GM23338 (cell line): Measurements from ENCODE around the gene LYRM2. TPM values are rescaled to one million over a fixed set of nuclear protein-coding genes. Genes with fewer than 3 reads are reported as not detected.

Experiments used
- ATAC-seq: fragments of 200-7000 bp; cut with Tn5 transposase; 3 replicates; pipeline ENCODE4 v1.9.1; 2020
- DNase-seq: peaks from one replicate; pipeline ENCODE4 v3.0.0-alpha.2; 2015; ENCODE audit warnings: low spot score
- H2AFZ ChIP-seq: fragments of 200-600 bp; sonication (generic); 2 replicates; pipeline ENCODE4 v1.8.0; 2016; ENCODE audit warnings: antibody characterized with exemption, mild to moderate bottlenecking, moderate library complexity
- H3F3A ChIP-seq: fragments of 200-600 bp; sonication (generic); replicated peaks from 2 replicates; pipeline ENCODE4 v1.8.0; 2017; ENCODE audit warnings: antibody characterized with exemption, mixed run types, low read depth
- H3K27ac ChIP-seq: fragments of 200-600 bp; sonication (generic); 2 replicates; pipeline ENCODE4 v1.6.1; 2016; ENCODE audit warnings: low read depth
- H3K27me3 ChIP-seq: fragments of 200-600 bp; sonication (generic); 2 replicates; pipeline ENCODE4 v1.8.0; 2016; ENCODE audit warnings: mild to moderate bottlenecking, mixed run types, moderate library complexity; ENCODE audit not compliant: insufficient read depth
- H3K36me3 ChIP-seq: fragments of 200-600 bp; sonication (generic); 2 replicates; pipeline ENCODE4 v1.8.0; 2016; ENCODE audit warnings: mild to moderate bottlenecking; ENCODE audit not compliant: insufficient read depth
- H3K4me1 ChIP-seq: fragments of 200-600 bp; sonication (generic); 2 replicates; pipeline ENCODE4 v1.8.0; 2016; ENCODE audit warnings: mild to moderate bottlenecking, moderate library complexity; ENCODE audit not compliant: insufficient read depth
- H3K4me2 ChIP-seq: fragments of 200-600 bp; sonication (generic); 2 replicates; pipeline ENCODE4 v1.7.1; 2017; ENCODE audit warnings: mixed run types
- H3K4me3 ChIP-seq: fragments of 200-600 bp; sonication (generic); 2 replicates; pipeline ENCODE4 v1.6.1; 2016; ENCODE audit warnings: mixed run types
- H3K79me2 ChIP-seq: fragments of 200-600 bp; sonication (generic); replicated peaks from 2 replicates; pipeline ENCODE4 v1.8.0; 2017; ENCODE audit warnings: mild to moderate bottlenecking; ENCODE audit not compliant: insufficient read depth
- H3K9me2 ChIP-seq: fragments of 200-600 bp; sonication (generic); 2 replicates; pipeline ENCODE4 v1.8.0; 2017; ENCODE audit not compliant: insufficient read depth
- H4K20me1 ChIP-seq: fragments of 200-600 bp; sonication (generic); replicated peaks from 2 replicates; pipeline ENCODE4 v1.8.0; 2017; ENCODE audit warnings: mild to moderate bottlenecking; ENCODE audit not compliant: insufficient read depth
- H3K27ac Mint-ChIP-seq: 2 replicates; pipeline ENCODE4 v1.8.0; 2020; ENCODE audit warnings: inconsistent platforms, mild to moderate bottlenecking, moderate library complexity, mixed read lengths
- H3K27me3 Mint-ChIP-seq: 3 replicates; pipeline ENCODE4 v1.8.0; 2022; ENCODE audit warnings: low read depth, mild to moderate bottlenecking, moderate library complexity, mixed read lengths, inconsistent platforms; ENCODE audit not compliant: insufficient read depth, poor library complexity
- H3K36me3 Mint-ChIP-seq: 3 replicates; pipeline ENCODE4 v1.8.0; 2021; ENCODE audit warnings: low read depth, mild to moderate bottlenecking, inconsistent platforms, moderate library complexity, mixed read lengths
- H3K4me1 Mint-ChIP-seq: 3 replicates; pipeline ENCODE4 v1.8.0; 2020; ENCODE audit warnings: mild to moderate bottlenecking, inconsistent platforms, mixed read lengths
- H3K4me3 Mint-ChIP-seq: 3 replicates; pipeline ENCODE4 v1.8.0; 2021; ENCODE audit warnings: moderate library complexity, mild to moderate bottlenecking, inconsistent platforms, mixed read lengths
- H3K9me3 Mint-ChIP-seq: 3 replicates; pipeline ENCODE4 v1.8.0; 2020; ENCODE audit warnings: moderate library complexity, mild to moderate bottlenecking, inconsistent platforms, mixed read lengths
- CREB1 ChIP-seq: fragments of 250-450 bp; sonication (Bioruptor Pico); IDR thresholded peaks from 2 replicates; pipeline ENCODE4 v1.5.0; 2020; ENCODE audit warnings: low read depth, mild to moderate bottlenecking, moderate library complexity
- CTCF ChIP-seq, 2 experiments: fragments of 200-600 bp in 1 of 2; sonication (generic) in 1 of 2; conservative IDR thresholded peaks; 2 replicates each; pipeline versions ENCODE4 v1.5.1 to v1.6.1; 2016 to 2017; ENCODE audit warnings: antibody characterized with exemption in 2 of 2, low read depth in 2 of 2, mild to moderate bottlenecking in 2 of 2, moderate library complexity in 1 of 2
- ETS1 ChIP-seq: IDR thresholded peaks from 2 replicates; pipeline ENCODE4 v1.6.1; 2016; ENCODE audit warnings: antibody characterized with exemption
- EZH2 ChIP-seq: fragments of 200-600 bp; sonication (generic); IDR thresholded peaks from one replicate; pipeline ENCODE4 v1.8.0; 2017; ENCODE audit warnings: antibody characterized with exemption, mild to moderate bottlenecking, low read depth; ENCODE audit not compliant: unreplicated experiment
- EZH2phosphoT487 ChIP-seq: fragments of 200-600 bp; sonication (generic); IDR thresholded peaks from one replicate; pipeline ENCODE4 v1.8.1; 2018; ENCODE audit warnings: antibody characterized with exemption; ENCODE audit not compliant: unreplicated experiment
- JUNB ChIP-seq: IDR thresholded peaks from one replicate; pipeline ENCODE4 v1.6.1; 2016; ENCODE audit warnings: antibody characterized with exemption; ENCODE audit not compliant: unreplicated experiment
- NANOG ChIP-seq: IDR thresholded peaks from 2 replicates; pipeline ENCODE4 v1.6.1; 2016; ENCODE audit warnings: antibody characterized with exemption, borderline replicate concordance
- POLR2AphosphoS5 ChIP-seq: IDR thresholded peaks from 2 replicates; pipeline ENCODE4 v1.6.1; 2016; ENCODE audit warnings: antibody characterized with exemption, low read depth
- REST ChIP-seq: IDR thresholded peaks from one replicate; pipeline ENCODE4 v1.6.1; 2018; ENCODE audit warnings: antibody characterized with exemption; ENCODE audit not compliant: unreplicated experiment
- STAT1 ChIP-seq: IDR thresholded peaks from one replicate; pipeline ENCODE4 v1.6.1; 2016; ENCODE audit warnings: antibody characterized with exemption; ENCODE audit not compliant: unreplicated experiment
- ZNF114 ChIP-seq: fragments of 250-450 bp; sonication (Bioruptor Pico); IDR thresholded peaks from 2 replicates; pipeline ENCODE4 v1.5.0; 2020; ENCODE audit warnings: mild to moderate bottlenecking, moderate library complexity
- ZNF331 ChIP-seq: fragments of 250-450 bp; sonication (Bioruptor Pico); IDR thresholded peaks from 2 replicates; pipeline ENCODE4 v1.5.0; 2020; ENCODE audit warnings: low read depth, mild to moderate bottlenecking, moderate library complexity
- ZNF462 ChIP-seq: fragments of 250-450 bp; sonication (Bioruptor Pico); IDR thresholded peaks from 2 replicates; pipeline ENCODE4 v1.5.0; 2020; ENCODE audit warnings: mild to moderate bottlenecking, moderate library complexity
- polyA plus RNA-seq: library from polyadenylated mRNA; unstranded; fragments of >200 nt; fragmentation: Nextera tagmentation; extraction: Ambion mirVana; gene quantifications from 2 replicates; pipeline ENCODE4 v1.2.1, GENCODE V29; 2016
- total RNA-seq: library from RNA; depleted of rRNA; stranded (reverse); fragments of >200 nt; shearing (Covaris generic); gene quantifications from 2 replicates; pipeline ENCODE4 v1.2.3, GENCODE V29; 2014

The LYRM2 gene
- total and polyA plus RNA-seq, 2 experiments from 2014 or later, result 20.3 to 67.3 TPM

GRCh38 chr6:89688328-89688727, 49.8 kb upstream of the LYRM2 start:
- Mint-ChIP-seq H3K27me3 (peaks cover 11% of the 10 kb centered on the region), H3K27ac (peak overlapping the region; percentile 100), H3K36me3 (peaks cover 97% of the 10 kb centered on the region), H3K4me3 (no peak overlapping the region), H3K9me3 (no peaks in the 10 kb centered on the region), H3K4me1 (peaks cover 55% of the 10 kb centered on the region)
- no peak overlapping the region for H2AFZ ChIP-seq
- no peak for DNase-seq
- no peaks in the 10 kb centered on the region for H3K9me2 ChIP-seq
- H3K27me3 ChIP-seq, result no peaks in the 10 kb centered on the region
- H3F3A ChIP-seq, result 0 out of 2 replicates have a peak, but pooled peaks cover 2% of the 10 kb centered on the region
- peaks cover 8% of the 10 kb centered on the region; the same call in 1 of the 2 replicates for H3K79me2 ChIP-seq
- H3K36me3 ChIP-seq, result peaks cover 62% of the 10 kb centered on the region
- no peak for TF ChIP-seq ETS1
- no peak for TF ChIP-seq EZH2phosphoT487
- TF ChIP-seq CTCF (conservative IDR thresholded peaks at IDR 0.05; ENCODE audit: low read depth in 2 of 2), result no peak
- no peak for TF ChIP-seq STAT1
- TF ChIP-seq POLR2AphosphoS5, result no peak
- no peak for TF ChIP-seq CREB1 (CRISPR knock-in tag)
- TF ChIP-seq JUNB, result no peak
- TF ChIP-seq ZNF462 (CRISPR knock-in tag), result no peak
- no peak for TF ChIP-seq ZNF114
- TF ChIP-seq NANOG, result no peak
- no peak for TF ChIP-seq ZNF331
- no peak for TF ChIP-seq REST
- no peak for TF ChIP-seq EZH2
- H3K27ac ChIP-seq, result peak overlapping the region; percentile 17
- H3K4me1 ChIP-seq, result peaks cover 42% of the 10 kb centered on the region
- H3K4me2 ChIP-seq, result no peak overlapping the region
- no peak overlapping the region for H3K4me3 ChIP-seq
- no peak for ATAC-seq
- H4K20me1 ChIP-seq, result no peaks in the 10 kb centered on the region
